Measurements from ENCODE around the gene RALGPS1.

DNA sequence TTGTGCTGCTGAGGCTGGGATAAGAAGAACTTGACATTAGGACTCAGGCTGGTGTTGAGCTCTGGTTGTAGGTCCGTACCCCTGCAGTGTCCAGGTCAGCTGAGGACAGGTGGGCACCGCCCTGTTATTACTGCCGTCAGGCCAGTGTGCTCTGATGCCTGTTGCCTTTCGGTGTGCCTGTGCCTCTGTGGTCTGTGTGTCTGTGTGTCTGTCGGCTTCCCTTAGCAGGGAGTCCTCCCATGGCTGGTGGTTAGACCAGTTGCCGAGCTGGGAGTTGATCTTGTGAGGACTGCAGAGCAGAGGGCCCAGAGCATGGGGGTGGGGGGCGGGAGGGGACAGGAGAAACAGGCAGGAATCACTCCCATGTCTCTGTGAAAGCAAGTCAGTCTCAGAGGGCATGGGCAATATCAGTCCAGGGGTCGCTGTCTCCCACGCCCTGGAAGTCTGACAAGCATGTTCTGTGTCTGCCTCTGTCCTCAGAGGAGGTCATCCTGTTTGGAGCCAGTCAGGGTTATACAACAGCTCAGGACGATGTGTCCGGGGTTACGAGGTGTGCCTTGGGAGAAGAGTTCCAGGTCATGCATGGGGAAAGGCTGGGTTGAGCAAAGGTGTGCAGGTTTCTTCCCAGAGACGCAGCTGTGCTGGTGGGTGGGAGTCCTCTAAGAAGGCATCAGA lies 282.7 kb downstream of the RALGPS1 start:
- no peak for TF ChIP-seq ZNF610 (tag by site-specific recombination; IDR thresholded peaks at IDR 0.05; ENCODE audit: borderline replicate concordance)
- TF ChIP-seq PRDM6 (tag by site-specific recombination; IDR thresholded peaks at IDR 0.05): no peak
- TF ChIP-seq ZBTB7A (tag by site-specific recombination; IDR thresholded peaks at IDR 0.05; ENCODE audit: low read depth): no peak
- TF ChIP-seq, protein P1, sequence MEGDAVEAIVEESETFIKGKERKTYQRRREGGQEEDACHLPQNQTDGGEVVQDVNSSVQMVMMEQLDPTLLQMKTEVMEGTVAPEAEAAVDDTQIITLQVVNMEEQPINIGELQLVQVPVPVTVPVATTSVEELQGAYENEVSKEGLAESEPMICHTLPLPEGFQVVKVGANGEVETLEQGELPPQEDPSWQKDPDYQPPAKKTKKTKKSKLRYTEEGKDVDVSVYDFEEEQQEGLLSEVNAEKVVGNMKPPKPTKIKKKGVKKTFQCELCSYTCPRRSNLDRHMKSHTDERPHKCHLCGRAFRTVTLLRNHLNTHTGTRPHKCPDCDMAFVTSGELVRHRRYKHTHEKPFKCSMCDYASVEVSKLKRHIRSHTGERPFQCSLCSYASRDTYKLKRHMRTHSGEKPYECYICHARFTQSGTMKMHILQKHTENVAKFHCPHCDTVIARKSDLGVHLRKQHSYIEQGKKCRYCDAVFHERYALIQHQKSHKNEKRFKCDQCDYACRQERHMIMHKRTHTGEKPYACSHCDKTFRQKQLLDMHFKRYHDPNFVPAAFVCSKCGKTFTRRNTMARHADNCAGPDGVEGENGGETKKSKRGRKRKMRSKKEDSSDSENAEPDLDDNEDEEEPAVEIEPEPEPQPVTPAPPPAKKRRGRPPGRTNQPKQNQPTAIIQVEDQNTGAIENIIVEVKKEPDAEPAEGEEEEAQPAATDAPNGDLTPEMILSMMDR (tag by site-specific recombination; IDR thresholded peaks at IDR 0.05): no peak
- no peak for TF ChIP-seq GLI4 (tag by site-specific recombination; IDR thresholded peaks at IDR 0.05)
- no peak for TF ChIP-seq ZFP3 (tag by site-specific recombination; IDR thresholded peaks at IDR 0.05; ENCODE audit: low read depth)
- no peak for TF ChIP-seq REPIN1 (tag by site-specific recombination; IDR thresholded peaks at IDR 0.05; ENCODE audit: low read depth)
